ENCODE data around the gene SPATA31C1.

- TF ChIP-seq TAF1 (IDR thresholded peaks at IDR 0.05; ENCODE audit: borderline replicate concordance, insufficient read depth, low read length) (no peak), POLR2AphosphoS5 (IDR thresholded peaks at IDR 0.05; ENCODE audit: low read depth, low read length) (no peak), SIN3A (IDR thresholded peaks at IDR 0.05; ENCODE audit: borderline replicate concordance, insufficient read depth, low read length) (no peak)
These were observed 44.0 kb upstream of the SPATA31C1 start for GRCh38 chr9:87873607-87874303.

Measured in PFSK-1 (cell line).